Stimulated activated effector memory CD8-positive, alpha-beta T cell treated with anti-CD3 and anti-CD28 coated beads, Interleukin-12 subunit alpha, Interleukin-12 subunit beta, amount 100 ng/mL, for 72 hours (primary cell): Measurements from ENCODE around the gene ARHGAP15.

Experiments
- ATAC-seq: fragments of 150-1000 bp; cut with Tn5 transposase; 2 replicates; pipeline ENCODE4 v1.10.0; 2021
- DNase-seq, 2 donors: peaks; one replicate each; pipeline ENCODE4 v3.0.0; 2021 to 2022; ENCODE audit warnings: low spot score in 2 of 2
- H3K27ac Mint-ChIP-seq: one replicate; pipeline ENCODE4 v1.8.0; 2022; ENCODE audit warnings: mild to moderate bottlenecking, mixed read lengths
- H3K36me3 Mint-ChIP-seq: one replicate; pipeline ENCODE4 v1.8.0; 2022; ENCODE audit warnings: mild to moderate bottlenecking, mixed read lengths
- H3K4me1 Mint-ChIP-seq: one replicate; pipeline ENCODE4 v1.8.0; 2022; ENCODE audit warnings: mixed read lengths
- H3K4me3 Mint-ChIP-seq: one replicate; pipeline ENCODE4 v1.8.0; 2022; ENCODE audit warnings: mild to moderate bottlenecking, mixed read lengths
- H3K9me3 Mint-ChIP-seq: one replicate; pipeline ENCODE4 v1.8.0; 2022; ENCODE audit warnings: mixed read lengths

ARHGAP15 gene

GRCh38 chr2:143477714-143478443 is 348.7 kb downstream of the ARHGAP15 start:
- ATAC-seq (peak; percentile 94), DNase-seq (no peak)
- Mint-ChIP-seq H3K27ac (no peak overlapping the region), H3K4me3 (no peak overlapping the region), H3K4me1 (peaks cover 36% of the 10 kb centered on the region), H3K9me3 (no peaks in the 10 kb centered on the region), H3K36me3 (no peaks in the 10 kb centered on the region)

DNA sequence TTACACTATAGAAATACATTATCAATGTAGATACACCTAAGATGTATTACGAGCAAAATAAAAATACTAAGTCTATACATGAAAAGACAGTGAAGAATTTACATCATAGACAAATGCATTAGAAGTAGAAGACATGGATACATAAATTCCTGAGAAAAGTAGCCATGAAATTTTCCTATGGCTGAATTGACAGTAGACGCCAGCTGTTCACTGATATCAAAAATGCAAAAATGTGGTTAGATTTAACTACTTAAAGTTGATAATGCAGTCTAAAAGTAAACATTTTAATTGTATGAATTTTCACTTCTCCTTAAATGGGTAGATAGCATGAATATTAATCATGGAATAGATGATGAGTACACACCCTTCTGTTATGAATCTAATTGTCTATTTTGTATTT is 350.9 kb downstream of the ARHGAP15 start:
- Mint-ChIP-seq H3K9me3 (no peaks in the 10 kb centered on the region), H3K4me1 (peaks cover 33% of the 10 kb centered on the region), H3K27ac (no peak overlapping the region), H3K4me3 (no peak overlapping the region), H3K36me3 (no peaks in the 10 kb centered on the region)
- ATAC-seq (no peak), DNase-seq (no peak)

GRCh38 chr2:143480601-143481236 is 351.5 kb downstream of the ARHGAP15 start:
- DNase-seq (no peak), ATAC-seq (no peak)
- H3K4me1 Mint-ChIP-seq: peaks cover 27% of the 10 kb centered on the region
- peak overlapping the region; percentile 54 for H3K27ac Mint-ChIP-seq
- no peaks in the 10 kb centered on the region for H3K36me3 Mint-ChIP-seq
- H3K4me3 Mint-ChIP-seq: no peak overlapping the region
- no peaks in the 10 kb centered on the region for H3K9me3 Mint-ChIP-seq

- no peaks in the 10 kb centered on the region for H3K36me3 Mint-ChIP-seq
- DNase-seq (no peak), ATAC-seq (no peak)
- peaks cover 26% of the 10 kb centered on the region for H3K4me1 Mint-ChIP-seq
- no peak overlapping the region for H3K4me3 Mint-ChIP-seq
- H3K9me3 Mint-ChIP-seq: no peaks in the 10 kb centered on the region
- H3K27ac Mint-ChIP-seq: peak overlapping the region; percentile 54
These were observed 352.0 kb downstream of the ARHGAP15 start for GRCh38 chr2:143481237-143481623.

DNA sequence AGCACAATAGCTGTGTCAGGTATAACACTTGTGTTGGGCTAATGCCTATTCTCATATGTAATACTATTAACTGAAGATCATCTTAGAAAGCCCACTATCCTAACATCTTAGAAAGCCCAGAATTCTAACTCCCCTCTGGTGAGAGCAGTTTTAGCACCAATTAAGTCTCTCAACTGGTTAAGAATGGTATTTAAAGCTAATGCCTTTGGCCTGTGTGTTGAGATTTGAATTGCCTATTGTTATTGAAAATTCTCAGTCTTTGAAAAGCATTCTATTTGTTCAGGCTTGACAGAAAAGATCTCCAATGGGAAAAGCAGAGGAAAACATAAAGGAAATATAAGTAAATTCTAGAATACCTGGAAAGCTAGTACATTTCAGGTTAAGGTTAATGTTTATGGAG is 352.5 kb downstream of the ARHGAP15 start:
- H3K27ac Mint-ChIP-seq: no peak overlapping the region
- no peak for DNase-seq

DNA sequence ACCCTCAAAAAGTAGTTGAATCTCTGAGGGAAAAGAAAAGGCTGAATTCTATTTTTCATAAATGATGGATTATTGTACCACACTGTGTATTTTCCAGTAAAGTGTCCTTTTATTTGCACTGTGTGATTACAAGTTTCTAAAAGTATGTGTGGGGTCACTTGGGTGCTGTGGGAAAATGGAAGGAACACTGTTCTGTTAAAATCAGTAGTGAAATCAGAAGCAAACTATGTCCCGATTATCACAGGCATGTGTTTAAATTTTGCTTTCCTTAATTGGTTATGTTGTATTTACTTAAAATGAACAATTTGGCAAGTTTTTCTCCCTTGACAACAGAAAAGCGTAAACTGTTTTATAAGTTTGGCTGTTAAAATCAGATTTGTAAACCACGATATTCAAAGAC is 353.1 kb downstream of the ARHGAP15 start:
- no peak overlapping the region for H3K4me3 Mint-ChIP-seq
- H3K4me1 Mint-ChIP-seq: peaks cover 17% of the 10 kb centered on the region
- H3K27ac Mint-ChIP-seq: no peak overlapping the region
- ATAC-seq (no peak), DNase-seq (no peak)
- no peaks in the 10 kb centered on the region for H3K9me3 Mint-ChIP-seq
- no peaks in the 10 kb centered on the region for H3K36me3 Mint-ChIP-seq

More for the DNA sequence above, 352.5 kb downstream of the ARHGAP15 start:
- H3K4me1 Mint-ChIP-seq: peaks cover 21% of the 10 kb centered on the region
- no peaks in the 10 kb centered on the region for H3K9me3 Mint-ChIP-seq
- H3K4me3 Mint-ChIP-seq: no peak overlapping the region
- no peaks in the 10 kb centered on the region for H3K36me3 Mint-ChIP-seq
- no peak for ATAC-seq

DNA sequence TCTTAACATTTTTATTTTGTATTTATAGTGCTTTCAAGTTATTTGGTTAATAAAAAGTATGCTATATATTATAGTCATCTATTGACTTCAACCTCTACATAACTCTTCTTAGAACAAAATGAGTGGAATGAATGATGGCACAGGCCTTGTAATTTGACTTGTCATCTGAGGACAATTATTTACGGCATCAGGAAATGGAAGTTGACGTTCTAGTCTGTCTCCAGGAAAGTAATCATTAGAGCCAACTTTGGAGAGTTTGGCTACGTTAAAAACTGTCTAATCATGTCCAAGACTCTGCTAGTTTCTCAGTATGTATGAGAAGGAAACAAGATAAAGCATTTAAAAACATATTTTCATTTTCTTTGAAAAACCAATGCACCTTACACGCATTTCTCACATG is 353.6 kb downstream of the ARHGAP15 start:
- Mint-ChIP-seq H3K9me3 (no peaks in the 10 kb centered on the region), H3K4me3 (no peak overlapping the region), H3K36me3 (peaks cover 4% of the 10 kb centered on the region), H3K4me1 (peaks cover 13% of the 10 kb centered on the region), H3K27ac (no peak overlapping the region)
- DNase-seq (no peak), ATAC-seq (no peak)

GRCh38 chr2:143486976-143487375 is 357.8 kb downstream of the ARHGAP15 start:
- Mint-ChIP-seq H3K4me1 (no peaks in the 10 kb centered on the region), H3K9me3 (no peaks in the 10 kb centered on the region), H3K36me3 (peaks cover 16% of the 10 kb centered on the region), H3K4me3 (no peak overlapping the region), H3K27ac (no peak overlapping the region)
- DNase-seq (no peak), ATAC-seq (no peak)

DNA sequence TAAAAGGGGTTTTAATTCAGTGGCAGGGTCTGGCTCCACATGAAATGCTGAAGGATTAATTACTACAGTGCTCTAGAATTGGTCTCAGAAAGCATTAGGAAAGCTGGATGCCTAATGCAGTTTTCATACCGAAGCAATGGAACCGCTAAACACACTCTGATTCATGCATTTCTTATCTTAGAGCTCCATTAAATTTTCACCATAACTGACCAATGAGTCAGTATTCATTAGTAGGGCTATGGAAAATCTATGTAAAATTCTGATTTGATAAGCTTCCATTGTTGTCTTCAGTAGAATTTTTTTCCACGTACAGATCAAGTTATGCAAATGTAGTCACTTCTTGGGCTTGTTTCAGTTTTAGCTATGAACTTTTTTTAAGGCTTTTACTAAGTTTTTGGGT is 359.9 kb downstream of the ARHGAP15 start:
- Mint-ChIP-seq H3K36me3 (peaks cover 28% of the 10 kb centered on the region), H3K4me1 (peaks cover 10% of the 10 kb centered on the region), H3K4me3 (no peak overlapping the region), H3K27ac (no peak overlapping the region), H3K9me3 (no peaks in the 10 kb centered on the region)
- DNase-seq (no peak), ATAC-seq (no peak)

DNA sequence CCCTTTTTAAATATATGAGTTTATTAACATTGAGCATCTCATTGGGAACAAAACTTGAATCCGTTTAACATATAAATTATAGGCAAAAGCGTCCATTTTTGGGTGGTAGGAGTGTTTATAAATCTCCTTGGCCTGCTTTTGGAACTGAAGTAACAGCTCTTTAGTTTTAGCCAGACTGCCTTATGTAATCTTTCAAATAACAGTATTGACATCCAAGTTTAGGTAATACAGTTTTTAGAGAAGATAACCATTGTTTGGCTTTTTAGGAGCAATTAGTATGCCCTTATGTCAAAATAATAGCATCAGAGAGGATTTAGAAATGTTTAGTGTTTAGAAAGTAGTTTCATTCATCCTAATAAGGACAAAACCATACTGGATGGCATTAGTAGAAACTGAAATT is 361.9 kb downstream of the ARHGAP15 start:
- Mint-ChIP-seq H3K4me1 (peaks cover 19% of the 10 kb centered on the region), H3K9me3 (peaks cover 3% of the 10 kb centered on the region), H3K36me3 (peaks cover 36% of the 10 kb centered on the region), H3K4me3 (no peak overlapping the region), H3K27ac (no peak overlapping the region)
- DNase-seq: no peak
- no peak for ATAC-seq

GRCh38 chr2:143493339-143493738 is 364.1 kb downstream of the ARHGAP15 start:
- peaks cover 38% of the 10 kb centered on the region for H3K4me1 Mint-ChIP-seq
- H3K4me3 Mint-ChIP-seq: no peak overlapping the region
- no peak overlapping the region for H3K27ac Mint-ChIP-seq
- H3K36me3 Mint-ChIP-seq: peaks cover 28% of the 10 kb centered on the region
- peaks cover 3% of the 10 kb centered on the region for H3K9me3 Mint-ChIP-seq
- DNase-seq (no peak), ATAC-seq (peak; percentile 55)

DNA sequence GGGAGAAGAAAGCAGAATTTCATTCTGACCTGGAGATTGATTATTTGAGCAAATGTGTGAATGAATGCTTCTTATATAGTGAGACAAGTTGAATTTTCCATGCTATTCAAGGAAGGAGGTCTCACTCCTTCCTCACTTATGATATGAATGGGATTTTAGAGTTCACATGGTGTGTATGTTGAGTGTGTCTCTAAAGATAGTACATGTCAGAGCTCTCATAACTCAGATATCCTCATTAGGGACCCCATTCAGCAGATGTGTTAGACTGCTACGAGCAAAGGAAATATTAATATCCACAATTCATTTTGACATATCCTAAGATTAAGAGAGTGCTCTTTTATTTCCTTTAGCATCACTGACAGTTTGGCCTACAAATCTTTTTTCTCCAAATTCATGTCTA is 368.5 kb downstream of the ARHGAP15 start:
- peaks cover 3% of the 10 kb centered on the region for H3K9me3 Mint-ChIP-seq
- no peak overlapping the region for H3K27ac Mint-ChIP-seq
- peaks cover 55% of the 10 kb centered on the region for H3K4me1 Mint-ChIP-seq
- ATAC-seq (no peak), DNase-seq (no peak)
- no peak overlapping the region for H3K4me3 Mint-ChIP-seq
- peaks cover 25% of the 10 kb centered on the region for H3K36me3 Mint-ChIP-seq

DNA sequence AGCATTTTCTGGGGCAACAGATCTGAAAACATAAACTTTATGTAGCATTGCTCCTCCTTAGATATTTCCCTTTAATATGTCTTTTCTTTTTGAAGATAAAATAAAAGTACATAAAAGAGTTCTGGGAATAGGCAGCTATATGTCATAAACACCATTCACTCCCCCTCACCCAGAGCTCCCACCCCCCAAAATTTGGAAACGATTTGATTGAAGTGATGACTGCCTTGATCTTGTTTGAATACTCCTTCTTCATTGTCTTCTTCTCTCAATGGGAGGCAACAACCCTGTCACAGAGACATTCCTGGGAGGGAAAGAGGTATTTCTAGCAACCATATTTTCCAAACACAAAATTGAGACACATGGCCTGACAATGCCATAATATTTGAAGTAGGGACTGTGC is 369.3 kb downstream of the ARHGAP15 start:
- Mint-ChIP-seq H3K27ac (peak overlapping the region; percentile 82), H3K9me3 (peaks cover 3% of the 10 kb centered on the region), H3K4me1 (peaks cover 53% of the 10 kb centered on the region), H3K36me3 (peaks cover 19% of the 10 kb centered on the region), H3K4me3 (no peak overlapping the region)
- no peak for ATAC-seq
- DNase-seq: no peak

DNA sequence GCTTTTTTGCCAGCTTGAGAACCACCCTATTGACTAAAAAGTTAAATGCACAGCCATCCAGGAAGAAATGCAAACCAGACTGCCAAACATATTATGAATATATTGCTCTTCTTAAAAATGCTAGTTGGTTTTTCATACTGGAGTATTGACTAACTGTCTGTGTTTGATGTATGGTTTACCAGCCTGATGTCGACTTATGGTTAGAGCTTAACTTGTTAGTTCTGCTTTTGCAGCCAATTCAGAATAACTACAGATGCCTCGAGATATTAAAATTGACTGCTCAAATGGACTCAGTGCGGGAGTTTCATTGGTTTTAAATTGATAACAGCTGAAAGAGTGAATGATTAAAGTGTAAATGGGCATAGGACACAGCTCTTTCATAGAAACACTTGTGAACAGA is 369.8 kb downstream of the ARHGAP15 start:
- Mint-ChIP-seq H3K9me3 (peaks cover 3% of the 10 kb centered on the region), H3K36me3 (peaks cover 19% of the 10 kb centered on the region), H3K4me1 (peaks cover 51% of the 10 kb centered on the region), H3K4me3 (no peak overlapping the region), H3K27ac (peak overlapping the region; percentile 82)
- ATAC-seq: no peak
- DNase-seq: no peak

DNA sequence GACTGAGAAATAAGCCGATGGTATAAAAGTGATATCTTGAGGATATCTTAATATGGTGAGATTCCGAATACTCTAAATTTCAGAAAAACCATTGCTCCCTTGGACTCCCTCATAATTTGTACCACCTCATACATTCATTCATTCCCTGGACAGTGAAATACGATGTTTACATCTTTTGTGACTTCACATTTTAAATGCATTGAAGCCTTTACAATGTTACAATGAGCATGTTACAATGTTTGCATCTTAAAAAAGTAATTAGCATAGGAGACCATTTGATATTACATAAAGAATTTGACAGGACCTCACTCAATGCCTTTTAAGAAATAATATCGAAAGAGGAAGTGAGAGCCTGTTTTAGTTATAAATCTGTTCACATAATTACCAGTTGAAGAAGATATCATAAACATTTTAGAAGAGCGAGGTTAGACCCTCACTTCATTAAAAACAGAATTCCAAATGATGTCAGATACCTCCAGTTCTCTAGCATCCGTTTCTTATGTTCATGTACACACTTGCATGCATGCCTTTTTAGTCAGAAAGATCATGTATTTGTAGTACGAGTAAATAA is 372.0 kb downstream of the ARHGAP15 start:
- Mint-ChIP-seq H3K27ac (peak overlapping the region; percentile 74), H3K9me3 (no peaks in the 10 kb centered on the region), H3K36me3 (peaks cover 11% of the 10 kb centered on the region), H3K4me1 (peaks cover 53% of the 10 kb centered on the region), H3K4me3 (no peak overlapping the region)
- DNase-seq: no peak
- ATAC-seq: no peak

DNA sequence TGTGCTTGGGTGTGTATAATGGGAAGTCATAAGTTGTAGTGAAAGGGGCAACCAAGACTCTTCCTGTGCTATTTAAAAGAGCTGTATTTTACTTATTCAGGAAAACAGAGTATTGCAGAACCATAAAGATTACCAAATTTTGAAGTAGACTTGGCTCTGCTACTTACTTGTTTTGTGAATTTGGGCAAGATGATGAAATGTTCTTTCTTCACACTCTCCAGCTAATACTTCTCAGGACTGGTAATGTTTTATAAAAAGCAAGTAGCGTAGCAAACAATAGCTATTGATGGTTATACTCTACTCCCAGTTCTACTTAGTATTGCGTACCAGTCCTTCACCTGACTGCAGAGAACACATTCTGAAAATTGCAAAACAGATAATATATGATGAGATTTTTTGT is 374.1 kb downstream of the ARHGAP15 start:
- H3K4me3 Mint-ChIP-seq: no peak overlapping the region
- peaks cover 11% of the 10 kb centered on the region for H3K36me3 Mint-ChIP-seq
- H3K27ac Mint-ChIP-seq: peak overlapping the region; percentile 64
- H3K9me3 Mint-ChIP-seq: no peaks in the 10 kb centered on the region
- ATAC-seq (no peak), DNase-seq (no peak)
- peaks cover 49% of the 10 kb centered on the region for H3K4me1 Mint-ChIP-seq
